ENCODE measurements around the gene ASIC1. TPM values are rescaled to one million over a fixed set of nuclear protein-coding genes. Genes with fewer than 3 reads are reported as not detected.
"Not testable (repeated sequence)": the region's sequence is repeated elsewhere in the genome, so short reads cannot be mapped to it uniquely, and the experiment has no call there.

Gene ASIC1
- total RNA-seq, 2 experiments from 2014 or later: 7.3 to 8.0 TPM

DNA sequence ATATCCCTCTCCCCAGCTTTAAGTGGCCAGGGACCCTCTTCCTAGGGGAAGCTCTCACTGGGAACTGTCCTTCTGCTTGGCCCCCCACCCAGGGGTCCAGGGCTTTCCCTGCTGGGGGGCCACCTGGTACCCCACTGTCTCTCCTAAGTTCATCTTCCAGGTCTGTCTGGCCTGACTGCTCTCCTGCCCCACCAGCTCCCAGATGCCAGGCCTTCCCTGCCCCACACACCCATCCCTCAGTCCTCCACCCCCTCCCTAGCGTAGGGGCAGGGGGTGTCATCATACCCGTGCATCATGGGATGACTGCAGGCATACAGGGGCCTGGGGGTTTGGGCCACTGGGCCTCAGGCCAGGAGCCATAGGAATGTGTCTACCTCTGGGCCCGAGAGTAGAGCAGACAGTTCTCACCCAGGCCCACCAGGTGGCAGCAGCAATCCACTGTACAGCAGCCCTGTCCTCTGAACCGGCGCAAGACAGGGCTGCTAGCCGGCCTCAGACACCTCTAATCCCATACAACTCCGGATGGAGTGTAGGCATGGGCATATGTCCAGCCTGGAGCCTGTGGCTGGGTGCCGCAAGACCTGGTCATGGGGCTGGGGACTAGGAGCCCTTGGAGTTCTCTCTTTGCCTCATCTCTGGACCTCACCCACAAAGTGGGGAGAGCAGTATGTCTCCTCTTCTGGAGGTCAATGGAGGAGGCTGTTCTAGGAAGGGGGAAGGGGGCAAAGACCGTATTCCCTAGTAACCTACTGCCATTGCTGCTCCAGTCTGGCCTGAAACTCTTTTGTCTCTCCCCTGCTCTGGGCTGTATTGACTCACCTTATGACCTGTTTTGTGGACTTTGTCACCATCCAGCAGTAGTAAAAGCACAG lies 17.8 kb downstream of the ASIC1 start:
- H3K27ac Mint-ChIP-seq: no peak overlapping the region
- POLR2A ChIA-PET: no interaction called here
- ATAC-seq (peak; percentile 98), DNase-seq (peak; percentile 90)
- no peak overlapping the region for H3K4me3 Mint-ChIP-seq
- intact Hi-C loops (cut with DNase I, micrococcal nuclease): loop anchor here (1.0 kb wide), 2 partner anchors 100 to 239 kb away; no protein-coding TSS in a partner anchor
- CTCF ChIA-PET: interaction anchor here (0.5 to 3.5 kb wide), 20 partner anchors 8 to 108 kb away, joined by 3 to 15 read pairs (median 4); partner anchors contain the start of genes RACGAP1 and SMARCD1
- H3K4me1 Mint-ChIP-seq: peaks cover 8% of the 10 kb centered on the region
- no peaks in the 10 kb centered on the region for H3K27me3 Mint-ChIP-seq
- H3K36me3 Mint-ChIP-seq (ENCODE audit: low read depth): no peaks in the 10 kb centered on the region
- no peaks in the 10 kb centered on the region for H3K9me3 Mint-ChIP-seq (ENCODE audit: low read depth)

DNA sequence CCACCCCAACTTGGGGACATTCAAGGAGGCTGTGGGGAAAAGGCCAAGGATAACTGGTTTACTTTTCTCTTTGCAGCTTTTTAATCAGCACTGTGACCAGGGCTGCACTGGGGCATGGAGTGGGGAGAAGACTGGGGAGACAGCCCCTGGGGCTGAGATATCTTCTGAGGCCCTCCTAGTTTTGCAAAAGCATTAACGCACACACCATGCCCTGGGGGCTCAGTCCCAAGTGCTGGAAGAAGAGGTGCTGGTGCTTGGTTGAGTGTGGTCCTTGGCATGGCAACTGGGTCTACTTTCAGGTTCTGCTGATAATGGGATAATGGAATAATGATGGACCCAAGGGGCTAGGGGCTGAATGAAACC lies 18.4 kb downstream of the ASIC1 start:
- Mint-ChIP-seq H3K27ac (no peak overlapping the region), H3K36me3 (ENCODE audit: low read depth) (no peaks in the 10 kb centered on the region), H3K27me3 (no peaks in the 10 kb centered on the region), H3K4me3 (no peak overlapping the region), H3K9me3 (ENCODE audit: low read depth) (no peaks in the 10 kb centered on the region), H3K4me1 (peaks cover 3% of the 10 kb centered on the region)
- POLR2A ChIA-PET: interaction anchor here (0.7 kb wide), 1 partner anchor 36 kb away, joined by 3 read pairs; the partner anchor contains the start of gene COX14
- ATAC-seq (no peak), DNase-seq (no peak)
- CTCF ChIA-PET: interaction anchor here (0.5 to 3.5 kb wide), 12 partner anchors 9 to 639 kb away, joined by 3 to 15 read pairs (median 4); partner anchors contain the start of gene SMARCD1
- intact Hi-C loops (cut with DNase I, micrococcal nuclease): loop anchor here (1.0 kb wide), 2 partner anchors 100 to 239 kb away; no protein-coding TSS in a partner anchor

DNA sequence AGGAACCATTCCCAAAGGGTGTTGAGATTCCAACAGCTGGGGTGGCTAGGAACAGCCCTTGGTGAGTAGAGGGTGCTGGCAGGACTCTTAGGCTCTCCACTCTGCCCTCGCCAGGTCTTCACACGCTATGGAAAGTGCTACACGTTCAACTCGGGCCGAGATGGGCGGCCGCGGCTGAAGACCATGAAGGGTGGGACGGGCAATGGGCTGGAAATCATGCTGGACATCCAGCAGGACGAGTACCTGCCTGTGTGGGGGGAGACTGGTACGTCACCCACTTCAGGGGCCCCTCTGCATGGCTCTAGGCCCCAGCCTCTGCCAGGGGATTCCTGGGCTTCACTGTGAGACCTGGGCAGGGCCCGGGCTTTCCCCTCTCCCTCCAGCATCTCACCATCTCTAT lies 19.7 kb downstream of the ASIC1 start:
- Mint-ChIP-seq H3K36me3 (ENCODE audit: low read depth) (no peaks in the 10 kb centered on the region), H3K4me1 (peaks cover 2% of the 10 kb centered on the region), H3K4me3 (no peak overlapping the region), H3K9me3 (ENCODE audit: low read depth) (no peaks in the 10 kb centered on the region), H3K27me3 (no peaks in the 10 kb centered on the region), H3K27ac (no peak overlapping the region)
- no peak for ATAC-seq
- CTCF ChIA-PET: interaction anchor here (0.7 to 3.5 kb wide), 9 partner anchors 8 to 256 kb away, joined by 3 to 15 read pairs (median 4); partner anchors contain the start of gene SMARCD1
- no peak for DNase-seq
- POLR2A ChIA-PET: interaction anchor here (0.6 kb wide), 1 partner anchor 133 kb away, joined by 11 read pairs; no protein-coding TSS in a partner anchor
- intact Hi-C loops (cut with DNase I, micrococcal nuclease): no loop called here

DNA sequence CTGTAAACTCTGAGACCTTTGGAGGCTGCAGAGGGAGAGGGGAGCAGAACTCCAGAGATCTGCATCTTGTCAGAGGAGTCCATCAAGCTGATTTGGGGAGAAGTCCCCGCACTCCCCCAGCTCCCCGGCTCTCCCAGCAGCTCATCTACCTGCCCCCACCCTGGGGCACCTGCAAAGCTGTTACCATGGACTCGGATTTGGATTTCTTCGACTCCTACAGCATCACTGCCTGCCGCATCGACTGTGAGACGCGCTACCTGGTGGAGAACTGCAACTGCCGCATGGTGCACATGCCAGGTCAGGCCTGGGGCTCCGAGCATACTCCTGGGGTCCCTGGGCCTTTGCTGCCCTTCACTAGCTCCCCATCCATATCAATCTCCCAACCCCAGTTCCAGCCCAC lies 20.9 kb downstream of the ASIC1 start:
- Mint-ChIP-seq H3K36me3 (ENCODE audit: low read depth) (no peaks in the 10 kb centered on the region), H3K27me3 (no peaks in the 10 kb centered on the region), H3K9me3 (ENCODE audit: low read depth) (no peaks in the 10 kb centered on the region), H3K4me3 (no peak overlapping the region), H3K27ac (no peak overlapping the region), H3K4me1 (peaks cover 2% of the 10 kb centered on the region)
- DNase-seq (no peak), ATAC-seq (no peak)
- CTCF ChIA-PET: interaction anchor here (0.6 to 3.5 kb wide), 8 partner anchors 9 to 113 kb away, joined by 3 to 9 read pairs (median 5); partner anchors contain the start of gene CERS5
- POLR2A ChIA-PET: interaction anchor here (0.6 kb wide), 1 partner anchor 54 kb away, joined by 3 read pairs; no protein-coding TSS in a partner anchor
- intact Hi-C loops (cut with DNase I, micrococcal nuclease): no loop called here

DNA sequence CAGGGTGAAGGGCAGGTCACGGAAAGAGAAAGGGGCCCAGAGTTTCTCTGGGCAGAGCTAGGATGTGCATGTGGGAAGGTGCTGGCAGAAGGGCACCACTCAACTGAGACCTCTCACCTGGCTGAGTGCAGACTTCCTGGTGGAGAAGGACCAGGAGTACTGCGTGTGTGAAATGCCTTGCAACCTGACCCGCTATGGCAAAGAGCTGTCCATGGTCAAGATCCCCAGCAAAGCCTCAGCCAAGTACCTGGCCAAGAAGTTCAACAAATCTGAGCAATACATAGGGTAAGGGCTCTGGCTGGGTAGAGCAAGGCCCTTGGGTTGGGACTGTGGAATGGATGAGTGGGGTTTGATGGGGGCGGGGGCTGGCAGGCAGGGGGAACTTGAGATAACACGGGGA lies 22.4 kb downstream of the ASIC1 start:
- Mint-ChIP-seq H3K4me1 (peaks cover 10% of the 10 kb centered on the region), H3K27me3 (no peaks in the 10 kb centered on the region), H3K27ac (no peak overlapping the region), H3K9me3 (ENCODE audit: low read depth) (no peaks in the 10 kb centered on the region), H3K4me3 (no peak overlapping the region), H3K36me3 (ENCODE audit: low read depth) (peaks cover 3% of the 10 kb centered on the region)
- no peak for DNase-seq
- ATAC-seq: no peak
- POLR2A ChIA-PET: no interaction called here
- CTCF ChIA-PET: interaction anchor here (0.8 to 1.8 kb wide), 4 partner anchors 9 to 88 kb away, joined by 3 to 8 read pairs (median 6); partner anchors contain the start of gene CERS5
- intact Hi-C loops (cut with DNase I, micrococcal nuclease): loop anchor here in 1 of 2 experiments (10.0 kb wide), 1 partner anchor 235 kb away; no protein-coding TSS in a partner anchor

DNA sequence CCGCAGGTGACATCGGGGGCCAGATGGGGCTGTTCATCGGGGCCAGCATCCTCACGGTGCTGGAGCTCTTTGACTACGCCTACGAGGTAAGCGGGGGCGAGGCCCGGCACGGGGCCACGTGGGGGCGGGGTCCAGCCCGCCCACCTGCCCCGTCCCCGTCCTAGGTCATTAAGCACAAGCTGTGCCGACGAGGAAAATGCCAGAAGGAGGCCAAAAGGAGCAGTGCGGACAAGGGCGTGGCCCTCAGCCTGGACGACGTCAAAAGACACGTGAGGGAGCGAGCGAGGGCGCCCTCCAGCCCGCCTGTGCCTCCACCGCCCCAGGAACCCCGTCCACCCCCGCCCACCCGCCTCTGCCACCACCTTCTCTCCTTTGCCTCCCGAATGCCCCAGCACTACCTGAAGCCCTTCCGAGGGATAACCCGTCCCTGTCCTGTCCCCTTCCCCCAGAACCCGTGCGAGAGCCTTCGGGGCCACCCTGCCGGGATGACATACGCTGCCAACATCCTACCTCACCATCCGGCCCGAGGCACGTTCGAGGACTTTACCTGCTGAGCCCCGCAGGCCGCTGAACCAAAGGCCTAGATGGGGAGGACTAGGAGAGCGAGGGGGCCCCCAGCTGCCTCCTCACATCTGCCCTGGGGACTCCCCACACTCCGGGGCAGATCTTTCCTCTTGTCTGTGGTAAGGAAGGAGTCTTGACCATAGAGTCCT lies 23.9 kb downstream of the ASIC1 start:
- Mint-ChIP-seq H3K36me3 (ENCODE audit: low read depth) (peaks cover 3% of the 10 kb centered on the region), H3K4me1 (peaks cover 16% of the 10 kb centered on the region), H3K4me3 (no peak overlapping the region), H3K27ac (no peak overlapping the region), H3K27me3 (no peaks in the 10 kb centered on the region), H3K9me3 (ENCODE audit: low read depth) (no peaks in the 10 kb centered on the region)
- DNase-seq: no peak
- ChIA-PET CTCF (interaction anchor here (4.4 kb wide), 1 partner anchor 10 kb away, joined by 38 read pairs; no protein-coding TSS in a partner anchor), POLR2A (no interaction called here)
- no peak for ATAC-seq
- intact Hi-C loops (cut with DNase I, micrococcal nuclease): loop anchor here in 1 of 2 experiments (10.0 kb wide), 1 partner anchor 234 kb away; no protein-coding TSS in a partner anchor

DNA sequence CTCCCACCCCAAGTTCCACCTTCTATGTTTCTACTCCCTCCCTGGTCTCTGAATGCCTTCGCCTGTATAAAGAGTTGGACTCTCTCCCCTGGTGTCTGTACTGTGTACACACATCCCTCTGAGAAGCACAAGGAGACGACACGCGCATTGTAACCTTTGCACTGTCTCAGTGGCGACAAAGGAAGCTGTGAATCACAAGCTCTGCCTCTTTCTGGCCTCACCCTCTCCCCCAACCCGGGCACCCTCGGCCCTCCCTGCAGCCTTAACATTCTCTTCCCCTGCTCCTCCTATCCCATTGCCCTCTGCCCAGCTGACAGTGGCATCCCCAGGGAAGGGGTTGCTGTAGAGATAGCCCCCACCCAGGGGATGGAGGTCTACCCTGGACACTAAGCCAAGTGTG lies 25.2 kb downstream of the ASIC1 start:
- peaks cover 25% of the 10 kb centered on the region for H3K4me1 Mint-ChIP-seq
- POLR2A ChIA-PET: interaction anchor here (1.0 kb wide), 1 partner anchor 30 kb away, joined by 3 read pairs; no protein-coding TSS in a partner anchor
- no peak overlapping the region for H3K27ac Mint-ChIP-seq

DNA sequence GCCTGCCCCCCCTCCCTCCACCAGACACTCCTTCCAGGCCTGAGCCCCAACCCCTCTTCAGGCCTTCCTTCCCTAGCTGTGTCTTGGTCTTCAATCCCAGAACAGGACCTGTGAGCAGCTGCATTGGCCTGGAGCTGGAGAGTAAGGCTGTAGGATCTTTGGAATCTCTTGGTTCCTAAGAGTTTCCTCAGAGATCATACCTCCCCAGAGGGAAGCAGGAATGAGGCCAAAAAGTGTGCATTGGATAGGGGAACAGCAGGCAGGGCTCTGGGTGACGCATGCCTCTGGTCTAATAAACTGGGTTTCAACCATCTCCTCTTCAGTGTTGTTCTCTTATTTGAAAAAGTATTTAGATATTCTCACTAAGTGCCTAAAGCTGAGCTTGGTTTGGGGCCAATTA lies 25.9 kb downstream of the ASIC1 start:
- H3K4me1 Mint-ChIP-seq: peaks cover 32% of the 10 kb centered on the region
- peaks cover 5% of the 10 kb centered on the region for H3K36me3 Mint-ChIP-seq (ENCODE audit: low read depth)

More for the DNA sequence above, 25.2 kb downstream of the ASIC1 start:
- H3K36me3 Mint-ChIP-seq (ENCODE audit: low read depth): peaks cover 3% of the 10 kb centered on the region
- H3K27me3 Mint-ChIP-seq: no peaks in the 10 kb centered on the region
- no peak overlapping the region for H3K4me3 Mint-ChIP-seq
- no peaks in the 10 kb centered on the region for H3K9me3 Mint-ChIP-seq (ENCODE audit: low read depth)
- DNase-seq: peak; percentile 47
- intact Hi-C loops (cut with DNase I, micrococcal nuclease): loop anchor here in 1 of 2 experiments (10.0 kb wide), 1 partner anchor 232 kb away; no protein-coding TSS in a partner anchor
- CTCF ChIA-PET: interaction anchor here (0.8 to 4.4 kb wide), 9 partner anchors 8 to 116 kb away, joined by 3 to 38 read pairs (median 5); partner anchors contain the start of gene COX14
- ATAC-seq: no peak

DNA sequence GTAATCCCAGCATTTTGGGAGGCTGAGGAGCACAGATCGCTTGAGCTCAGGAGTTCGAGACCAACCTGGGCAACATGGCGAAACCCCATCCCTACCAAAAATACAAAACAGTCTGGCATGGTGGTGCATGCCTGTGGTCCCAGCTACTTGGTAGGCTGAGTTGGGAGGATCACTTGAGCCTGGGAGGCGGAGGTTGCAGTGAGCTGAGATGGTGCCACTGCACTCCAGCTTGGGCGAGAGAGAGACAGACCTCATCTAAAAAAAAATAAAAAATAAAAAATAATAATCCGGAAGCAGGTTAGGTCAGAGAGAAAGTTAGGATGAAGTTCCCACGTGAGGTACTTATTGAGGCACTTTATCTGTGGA lies 27.0 kb downstream of the ASIC1 start:
- CTCF ChIA-PET: interaction anchor here (0.5 to 8.5 kb wide), 22 partner anchors 8 to 322 kb away, joined by 3 to 146 read pairs (median 4); partner anchors contain the start of genes CERS5, COX14, GPD1 and RACGAP1
- ATAC-seq; DNase-seq; H3K27me3 Mint-ChIP-seq; H3K9me3 Mint-ChIP-seq (ENCODE audit: low read depth): not testable (repeated sequence)
- Mint-ChIP-seq H3K4me3 (peak overlapping the region; percentile 85), H3K4me1 (peaks cover 36% of the 10 kb centered on the region), H3K27ac (peak overlapping the region; percentile 96), H3K36me3 (ENCODE audit: low read depth) (peaks cover 14% of the 10 kb centered on the region)
- intact Hi-C loops (cut with DNase I, micrococcal nuclease): loop anchor here in 1 of 2 experiments (2.0 to 10.0 kb wide), 3 partner anchors 82 to 316 kb away; partner anchors contain the start of genes CERS5 and LARP4
- POLR2A ChIA-PET: interaction anchor here (0.6 to 2.4 kb wide), 9 partner anchors 25 to 343 kb away, joined by 3 to 31 read pairs (median 6); partner anchors contain the start of genes CERS5, COX14 and RACGAP1

More for the DNA sequence above, 25.9 kb downstream of the ASIC1 start:
- Mint-ChIP-seq H3K27ac (peak overlapping the region; percentile 89), H3K9me3 (ENCODE audit: low read depth) (no peaks in the 10 kb centered on the region), H3K27me3 (no peaks in the 10 kb centered on the region), H3K4me3 (peak overlapping the region; percentile 70)
- no peak for ATAC-seq
- intact Hi-C loops (cut with DNase I, micrococcal nuclease): loop anchor here in 1 of 2 experiments (10.0 kb wide), 1 partner anchor 232 kb away; no protein-coding TSS in a partner anchor
- no peak for DNase-seq
- ChIA-PET CTCF (interaction anchor here (0.7 to 4.4 kb wide), 9 partner anchors 9 to 116 kb away, joined by 3 to 38 read pairs (median 5); partner anchors contain the start of gene COX14), POLR2A (interaction anchor here (0.5 to 1.0 kb wide), 2 partner anchors 30 to 31 kb away, joined by 3 read pairs; no protein-coding TSS in a partner anchor)
